Mesodermal cell (in vitro differentiated cells): ENCODE data around the gene TNNI3K.
"Not testable (repeated sequence)": the region's sequence is repeated elsewhere in the genome, so short reads cannot be mapped to it uniquely, and the experiment has no call there.

Source experiments
- H3K27ac ChIP-seq: 2 replicates; pipeline ENCODE4 v1.7.0; 2013; ENCODE audit warnings: mild to moderate bottlenecking, low read depth, low read length, moderate library complexity; ENCODE audit not compliant: severe bottlenecking
- H3K36me3 ChIP-seq: 2 replicates; pipeline ENCODE4 v1.7.1; 2013; ENCODE audit warnings: mild to moderate bottlenecking, low read length, moderate library complexity; ENCODE audit not compliant: control insufficient read depth, insufficient read depth
- H3K4me1 ChIP-seq: one replicate; pipeline ENCODE4 v1.7.1; 2013; ENCODE audit warnings: mild to moderate bottlenecking, low read length; ENCODE audit not compliant: insufficient read depth, control insufficient read depth, poor library complexity, severe bottlenecking
- H3K4me3 ChIP-seq: 2 replicates; pipeline ENCODE4 v1.7.0; 2013; ENCODE audit warnings: low read length, control low read depth, mild to moderate bottlenecking; ENCODE audit not compliant: insufficient read depth, poor library complexity, severe bottlenecking; ENCODE audit errors: extremely low read depth
- H3K9me3 ChIP-seq: 2 replicates; pipeline ENCODE4 v1.7.1; 2013; ENCODE audit warnings: mild to moderate bottlenecking, low read length, moderate library complexity; ENCODE audit not compliant: control insufficient read depth
- WGBS, 2 experiments: methylation state at CpG; one replicate each; pipeline ENCODE4 v1.1.5; 2013; ENCODE audit warnings: missing lambda C conversion rate in 2 of 2; ENCODE audit not compliant: insufficient coverage in 2 of 2; 5-methylcytosine and 5-hydroxymethylcytosine counted together

TNNI3K gene

DNA sequence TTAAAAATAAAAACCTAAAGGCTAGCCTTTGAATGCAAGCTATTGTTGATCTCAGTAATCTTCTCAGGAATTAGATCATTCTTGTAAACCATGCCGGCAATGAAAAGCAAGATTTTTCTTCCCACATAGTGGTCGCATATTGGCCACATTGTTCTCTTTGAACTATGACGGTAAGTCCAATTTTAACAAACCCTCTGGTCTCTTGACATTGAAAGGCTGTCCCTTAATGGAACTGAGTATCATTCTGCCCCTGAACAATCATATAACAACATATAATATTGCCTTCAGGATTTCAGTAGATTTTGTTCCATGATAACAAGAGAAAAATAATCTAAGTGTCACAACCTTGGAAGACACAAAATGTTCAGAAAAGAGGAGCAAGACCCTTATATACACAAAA lies 1.3 kb downstream of the TNNI3K start:
- H3K4me3 ChIP-seq = no peak overlapping the region
- H3K27ac ChIP-seq = no peak overlapping the region
- H3K36me3 ChIP-seq = no peaks in the 10 kb centered on the region
- no peaks in the 10 kb centered on the region for H3K4me1 ChIP-seq
- 100% methylated on average over 2 to 3 of the region's 3 CpGs for WGBS, 2 experiments
- H3K9me3 ChIP-seq = no peaks in the 10 kb centered on the region

DNA sequence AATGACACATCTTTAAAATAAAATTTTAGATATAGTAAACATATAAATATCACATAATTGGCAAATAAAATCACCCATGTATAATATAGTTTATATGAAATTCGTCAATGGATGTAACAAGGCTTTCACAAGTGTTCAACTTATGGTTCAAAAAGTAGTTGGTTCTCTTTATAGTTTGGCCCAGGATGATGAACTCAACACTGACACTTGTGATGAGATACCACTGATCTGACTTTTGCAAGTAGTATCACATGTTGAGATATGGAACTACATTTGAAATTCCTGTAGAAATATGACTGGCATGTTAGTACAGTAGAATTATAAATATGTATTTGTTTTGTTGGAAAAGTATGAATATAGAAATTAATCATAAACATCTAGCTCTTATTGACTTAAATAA lies 1.8 kb downstream of the TNNI3K start:
- Histone ChIP-seq H3K4me3 (no peak overlapping the region), H3K36me3 (no peaks in the 10 kb centered on the region), H3K4me1 (no peaks in the 10 kb centered on the region), H3K27ac (no peak overlapping the region), H3K9me3 (no peaks in the 10 kb centered on the region)
- WGBS, 2 experiments = 100% methylated on average over 1 of the region's 1 CpG; no CpG with 5 or more reads in 1 of the 2 experiments

DNA sequence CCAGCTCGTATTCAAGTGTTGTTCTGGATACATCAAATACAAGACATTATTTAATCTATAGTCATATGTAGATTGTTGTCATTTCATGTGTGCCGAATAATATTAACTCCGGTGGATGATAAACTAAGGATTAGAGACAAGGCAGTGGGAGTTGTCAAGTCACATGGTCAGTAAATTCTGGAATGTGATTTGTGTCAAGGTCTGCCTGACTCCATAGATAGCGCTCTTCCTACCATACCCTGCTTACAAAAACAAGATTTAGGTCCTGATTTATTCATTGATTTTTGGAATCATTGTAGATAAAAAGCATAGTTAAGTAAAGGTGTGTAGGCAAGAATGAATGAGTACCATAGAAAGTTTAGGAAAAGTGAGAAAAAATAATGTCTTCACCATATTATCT lies 2.6 kb downstream of the TNNI3K start:
- no CpG with 5 or more reads among the region's 4 CpGs for WGBS, 2 experiments
- no peaks in the 10 kb centered on the region for H3K9me3 ChIP-seq
- no peak overlapping the region for H3K27ac ChIP-seq
- H3K36me3 ChIP-seq = no peaks in the 10 kb centered on the region
- H3K4me3 ChIP-seq = no peak overlapping the region
- no peaks in the 10 kb centered on the region for H3K4me1 ChIP-seq

DNA sequence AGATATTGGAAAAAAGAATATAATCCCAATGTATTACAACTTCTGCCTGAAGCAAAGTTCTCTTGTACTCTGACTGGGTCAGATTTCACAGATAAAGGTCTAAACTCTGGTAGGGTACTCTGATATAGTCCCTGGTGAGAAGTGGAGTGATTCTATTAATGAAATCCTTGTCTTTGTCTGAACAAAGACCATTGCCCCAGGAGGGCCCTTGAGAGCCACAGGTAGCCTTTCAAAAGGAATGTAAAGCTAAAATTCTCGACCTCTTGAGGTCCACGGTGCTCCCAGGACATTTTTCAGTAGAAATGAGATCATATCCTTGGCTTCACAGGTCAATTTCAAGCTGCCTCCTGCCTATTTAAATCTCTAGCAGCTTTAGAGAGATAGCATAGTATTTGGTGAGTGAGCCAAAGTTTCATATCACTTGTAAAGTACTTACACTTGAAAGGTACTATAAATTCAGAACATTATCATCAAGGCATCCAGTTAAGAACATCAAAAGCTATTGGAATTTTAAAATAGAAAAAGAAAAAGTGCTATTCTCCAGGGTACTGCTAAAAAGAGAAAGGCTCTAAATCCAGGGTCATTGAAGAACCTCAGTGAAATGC lies 10.1 kb downstream of the TNNI3K start:
- Histone ChIP-seq H3K36me3 (no peaks in the 10 kb centered on the region), H3K4me3 (no peak overlapping the region), H3K27ac (no peak overlapping the region), H3K4me1 (no peaks in the 10 kb centered on the region), H3K9me3 (peaks cover 2% of the 10 kb centered on the region)
- WGBS, 2 experiments = 8 to 20% methylated on average over 1 to 2 of the region's 2 CpGs

DNA sequence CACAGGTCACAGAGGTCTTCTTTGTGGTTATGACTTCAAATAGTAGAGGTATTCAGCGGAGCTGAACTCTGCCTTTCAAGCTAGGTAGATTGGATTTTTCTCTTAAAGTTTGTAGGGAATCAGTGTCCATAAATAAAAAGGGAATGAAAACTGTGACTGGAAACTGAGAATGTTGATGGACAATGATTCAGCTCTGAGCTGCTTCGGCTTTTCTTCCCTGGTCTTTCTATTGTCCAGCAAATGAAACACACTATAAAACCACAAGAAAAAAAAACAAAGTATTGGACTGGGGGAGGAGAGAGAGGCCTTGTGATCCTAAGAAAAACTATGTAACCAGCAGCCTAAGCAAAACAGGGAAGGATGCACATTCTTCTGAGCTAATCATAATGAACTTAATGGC lies 11.1 kb downstream of the TNNI3K start:
- Histone ChIP-seq H3K27ac (no peak overlapping the region), H3K9me3 (peaks cover 2% of the 10 kb centered on the region), H3K4me3 (no peak overlapping the region), H3K36me3 (no peaks in the 10 kb centered on the region), H3K4me1 (no peaks in the 10 kb centered on the region)
- 80 to 100% methylated on average over 1 of the region's 2 CpGs for WGBS, 2 experiments

DNA sequence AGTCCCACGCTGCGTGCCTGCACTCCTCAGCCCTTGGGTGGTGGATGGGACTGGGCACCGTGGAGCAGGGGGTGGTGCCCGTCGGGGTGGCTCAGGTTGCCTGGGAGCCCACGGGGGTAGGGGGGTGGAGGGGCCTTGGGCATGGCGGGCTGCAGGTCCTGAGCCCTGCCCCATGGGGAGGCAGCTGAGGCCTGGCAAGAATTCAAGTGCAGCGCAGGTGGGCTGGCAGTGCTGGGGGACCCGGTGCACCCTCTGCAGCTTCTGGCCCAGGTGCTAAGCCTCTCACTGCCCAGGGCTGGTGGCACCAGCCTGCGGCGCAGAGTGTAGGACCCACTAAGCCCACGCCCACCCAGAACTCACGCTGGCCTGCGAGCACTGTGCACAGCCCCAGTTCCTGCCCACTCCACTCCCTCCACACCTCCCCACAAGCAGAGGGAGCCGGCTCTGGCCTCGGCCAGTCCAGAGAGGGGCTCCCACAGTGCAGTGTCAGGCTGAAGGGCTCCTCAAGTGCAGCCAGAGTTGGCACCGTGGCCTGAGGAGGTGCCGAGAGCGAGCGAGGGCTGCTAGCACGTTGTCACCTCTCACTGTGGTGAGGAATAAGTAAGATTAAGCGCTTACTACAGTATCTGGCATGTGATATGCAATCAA lies 12.8 kb downstream of the TNNI3K start:
- 92 to 94% methylated on average over 10 to 16 of the region's 22 CpGs for WGBS, 2 experiments
- H3K4me3 ChIP-seq = no peak overlapping the region
- H3K36me3 ChIP-seq = no peaks in the 10 kb centered on the region
- peaks cover 2% of the 10 kb centered on the region for H3K9me3 ChIP-seq
- H3K4me1 ChIP-seq = no peaks in the 10 kb centered on the region
- no peak overlapping the region for H3K27ac ChIP-seq

DNA sequence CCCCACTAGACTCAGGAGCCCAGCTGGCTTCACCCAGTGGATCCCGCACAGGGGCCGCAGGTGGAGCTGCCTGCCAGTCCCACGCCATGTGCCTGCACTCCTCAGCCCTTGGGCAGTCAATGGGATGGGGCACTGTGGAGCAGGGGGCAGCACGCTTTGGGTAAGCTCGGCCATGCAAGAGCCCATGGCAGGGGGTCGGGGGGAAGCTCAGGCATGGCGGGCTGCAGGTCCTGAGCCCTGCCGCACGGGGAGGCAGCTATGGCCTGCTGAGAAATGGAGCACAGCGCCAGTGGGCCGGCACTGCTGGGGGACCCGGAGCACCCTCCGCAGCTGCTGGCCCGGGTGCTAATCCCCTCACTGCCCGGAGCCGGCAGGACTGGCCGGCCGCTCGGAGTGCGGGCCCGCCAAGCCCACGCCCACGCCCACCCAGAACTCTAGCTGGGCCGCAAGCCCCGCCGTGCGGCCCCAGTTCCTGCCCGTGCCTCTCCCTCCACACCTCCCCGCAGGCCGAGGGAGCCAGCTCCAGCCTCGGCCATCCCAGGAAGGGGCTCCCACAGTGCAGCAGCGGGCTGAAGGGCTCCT lies 18.1 kb downstream of the TNNI3K start:
- WGBS, 2 experiments = 86 to 88% methylated on average over 14 to 31 of the region's 32 CpGs
- not testable (repeated sequence) for H3K27ac ChIP-seq, H3K36me3 ChIP-seq, H3K4me1 ChIP-seq, H3K9me3 ChIP-seq, H3K4me3 ChIP-seq

DNA sequence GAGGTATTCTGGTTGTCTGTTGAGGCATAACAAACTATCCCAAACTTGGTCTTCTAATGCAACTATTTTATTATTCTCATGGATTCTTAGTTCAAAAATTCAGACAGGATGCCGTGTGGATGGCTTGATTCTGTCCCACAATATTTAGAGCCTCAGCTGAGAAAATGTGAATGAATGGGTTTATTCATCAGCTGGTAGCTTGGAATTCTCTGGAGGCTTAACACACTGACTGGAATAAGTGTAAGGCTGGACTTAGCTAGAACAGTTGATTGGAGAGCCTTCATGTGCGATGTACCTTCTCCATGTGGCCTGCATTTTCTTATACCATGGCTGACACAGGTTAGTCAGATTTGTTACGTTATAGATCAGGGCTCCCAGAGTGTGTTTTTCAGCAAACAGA lies 30.8 kb downstream of the TNNI3K start:
- Histone ChIP-seq H3K9me3 (no peaks in the 10 kb centered on the region), H3K27ac (no peak overlapping the region), H3K4me1 (no peaks in the 10 kb centered on the region), H3K36me3 (no peaks in the 10 kb centered on the region), H3K4me3 (no peak overlapping the region)
- WGBS, 2 experiments = 94 to 100% methylated on average over 2 to 3 of the region's 3 CpGs

DNA sequence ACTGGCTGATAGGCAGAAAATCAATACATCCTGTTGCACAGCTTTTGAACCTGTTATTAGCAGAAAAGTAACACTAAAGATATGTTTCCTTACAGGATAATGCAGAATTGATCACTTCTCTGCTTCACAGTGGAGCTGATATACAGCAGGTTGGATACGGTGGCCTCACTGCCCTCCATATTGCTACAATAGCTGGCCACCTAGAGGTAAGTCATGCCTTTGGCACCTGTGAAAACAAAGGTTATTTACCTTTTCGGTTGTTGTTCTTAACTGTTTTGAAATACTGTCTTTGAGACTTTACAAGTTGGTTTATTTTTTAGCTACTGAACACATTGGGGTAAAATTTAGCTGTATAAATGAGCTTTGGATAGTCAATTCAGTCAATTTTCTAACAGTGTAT lies 36.3 kb downstream of the TNNI3K start:
- no peaks in the 10 kb centered on the region for H3K9me3 ChIP-seq
- H3K4me3 ChIP-seq = no peak overlapping the region
- H3K4me1 ChIP-seq = no peaks in the 10 kb centered on the region
- H3K27ac ChIP-seq = no peak overlapping the region
- 100% methylated on average over 1 of the region's 2 CpGs; no CpG with 5 or more reads in 1 of the 2 experiments for WGBS, 2 experiments
- H3K36me3 ChIP-seq = no peaks in the 10 kb centered on the region

DNA sequence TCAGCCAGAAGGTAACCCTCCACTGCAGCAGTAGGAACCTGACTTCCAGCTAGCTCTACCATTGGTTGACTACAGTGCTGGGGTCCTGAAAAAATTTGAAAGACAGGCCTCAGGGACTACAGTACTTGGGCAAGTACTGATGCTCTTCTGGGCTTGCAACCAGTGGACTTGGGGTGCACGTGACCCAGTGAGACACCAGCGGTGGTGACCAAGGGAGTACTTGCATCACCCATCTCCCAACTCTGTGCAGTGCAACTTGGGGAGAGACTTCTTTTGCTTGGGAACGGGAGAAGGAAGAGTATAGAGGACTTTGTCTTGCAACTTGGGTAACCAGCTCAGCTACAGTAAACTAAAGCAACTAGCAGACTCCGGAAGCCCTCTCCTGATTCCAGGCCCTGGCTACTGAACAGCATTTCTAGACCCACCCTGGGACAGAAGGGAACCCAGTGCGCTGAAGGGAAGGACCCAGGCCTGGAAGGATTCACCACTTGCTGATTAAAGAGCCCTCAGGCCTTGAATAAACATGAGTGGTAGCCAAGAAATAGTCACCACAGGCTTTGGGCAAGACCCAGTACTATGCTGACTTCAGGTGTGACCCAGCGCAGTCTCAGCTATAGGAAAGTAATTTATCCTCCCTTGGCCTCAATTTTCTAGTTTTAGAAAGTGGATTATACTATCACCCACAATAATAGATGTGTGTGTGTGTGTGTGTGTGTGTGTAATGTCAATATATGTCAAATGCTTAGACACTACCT lies 45.6 kb downstream of the TNNI3K start:
- no peaks in the 10 kb centered on the region for H3K9me3 ChIP-seq
- H3K36me3 ChIP-seq = no peaks in the 10 kb centered on the region
- H3K4me1 ChIP-seq = no peaks in the 10 kb centered on the region
- H3K27ac ChIP-seq = no peak overlapping the region
- no peak overlapping the region for H3K4me3 ChIP-seq
- 71 to 96% methylated on average over 1 to 4 of the region's 6 CpGs for WGBS, 2 experiments
